Nephron (organoid): ENCODE measurements around the gene RNF181.

Source experiments
- H3K27ac Mint-ChIP-seq, 3 experiments: 2 replicates each; pipeline ENCODE4 v1.8.0; 2020; ENCODE audit warnings: mixed read lengths in 3 of 3, mild to moderate bottlenecking in 2 of 3, moderate library complexity in 1 of 3
- H3K27me3 Mint-ChIP-seq: 2 replicates; pipeline ENCODE4 v1.8.0; 2021; ENCODE audit warnings: low read depth, mild to moderate bottlenecking, moderate library complexity, mixed read lengths
- H3K36me3 Mint-ChIP-seq: 2 replicates; pipeline ENCODE4 v1.8.0; 2020; ENCODE audit warnings: low read depth, mixed read lengths
- H3K4me1 Mint-ChIP-seq: 2 replicates; pipeline ENCODE4 v1.8.0; 2020; ENCODE audit warnings: mixed read lengths
- H3K4me3 Mint-ChIP-seq, 3 experiments: 2 replicates each; pipeline ENCODE4 v1.8.0; 2020; ENCODE audit warnings: mild to moderate bottlenecking in 3 of 3, mixed read lengths in 3 of 3, moderate library complexity in 2 of 3
- H3K9me3 Mint-ChIP-seq: 2 replicates; pipeline ENCODE4 v1.8.0; 2020; ENCODE audit warnings: mixed read lengths
- TF ChIP-seq, protein P1 (sequence below), 3 experiments: fragments of 200-600 bp; sonication (generic); IDR thresholded peaks; one replicate each; pipeline ENCODE4 v1.5.0; 2021; ENCODE audit warnings: antibody characterized with exemption in 3 of 3; ENCODE audit not compliant: unreplicated experiment in 3 of 3

RNF181 gene

DNA sequence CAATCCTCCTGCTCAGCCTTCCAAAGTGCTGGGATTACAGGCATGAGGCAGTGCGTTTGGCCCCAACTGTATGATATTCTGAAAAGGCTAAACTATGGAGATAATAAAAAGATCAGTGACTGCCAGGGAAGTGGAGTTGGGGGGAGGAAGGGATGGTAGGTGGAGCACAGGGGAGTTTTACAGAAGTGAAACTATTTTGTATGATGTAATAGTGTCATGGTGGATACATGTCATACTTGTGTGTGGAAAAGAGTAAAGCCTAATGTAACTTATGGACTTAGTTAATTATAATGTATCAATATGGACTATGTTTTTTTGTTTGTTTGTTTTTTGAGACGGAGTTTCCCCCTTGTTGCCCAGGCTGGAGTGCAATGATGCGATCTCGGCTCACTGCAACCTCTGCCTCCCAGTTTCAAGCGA lies 31.4 kb upstream of the RNF181 start:
- TF ChIP-seq, protein P1, sequence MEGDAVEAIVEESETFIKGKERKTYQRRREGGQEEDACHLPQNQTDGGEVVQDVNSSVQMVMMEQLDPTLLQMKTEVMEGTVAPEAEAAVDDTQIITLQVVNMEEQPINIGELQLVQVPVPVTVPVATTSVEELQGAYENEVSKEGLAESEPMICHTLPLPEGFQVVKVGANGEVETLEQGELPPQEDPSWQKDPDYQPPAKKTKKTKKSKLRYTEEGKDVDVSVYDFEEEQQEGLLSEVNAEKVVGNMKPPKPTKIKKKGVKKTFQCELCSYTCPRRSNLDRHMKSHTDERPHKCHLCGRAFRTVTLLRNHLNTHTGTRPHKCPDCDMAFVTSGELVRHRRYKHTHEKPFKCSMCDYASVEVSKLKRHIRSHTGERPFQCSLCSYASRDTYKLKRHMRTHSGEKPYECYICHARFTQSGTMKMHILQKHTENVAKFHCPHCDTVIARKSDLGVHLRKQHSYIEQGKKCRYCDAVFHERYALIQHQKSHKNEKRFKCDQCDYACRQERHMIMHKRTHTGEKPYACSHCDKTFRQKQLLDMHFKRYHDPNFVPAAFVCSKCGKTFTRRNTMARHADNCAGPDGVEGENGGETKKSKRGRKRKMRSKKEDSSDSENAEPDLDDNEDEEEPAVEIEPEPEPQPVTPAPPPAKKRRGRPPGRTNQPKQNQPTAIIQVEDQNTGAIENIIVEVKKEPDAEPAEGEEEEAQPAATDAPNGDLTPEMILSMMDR (IDR thresholded peaks at IDR 0.05; ENCODE audit: unreplicated experiment in 3 of 3), result no peak
- H3K27ac Mint-ChIP-seq, result peak overlapping the region in 1 of 3 experiments; percentile 24
- peak overlapping the region; percentile 39 to 66 (median 46) for H3K4me3 Mint-ChIP-seq
- H3K9me3 Mint-ChIP-seq, result no peaks in the 10 kb centered on the region
- peaks cover 16% of the 10 kb centered on the region for H3K4me1 Mint-ChIP-seq
- no peaks in the 10 kb centered on the region for H3K36me3 Mint-ChIP-seq
- H3K27me3 Mint-ChIP-seq, result no peaks in the 10 kb centered on the region

DNA sequence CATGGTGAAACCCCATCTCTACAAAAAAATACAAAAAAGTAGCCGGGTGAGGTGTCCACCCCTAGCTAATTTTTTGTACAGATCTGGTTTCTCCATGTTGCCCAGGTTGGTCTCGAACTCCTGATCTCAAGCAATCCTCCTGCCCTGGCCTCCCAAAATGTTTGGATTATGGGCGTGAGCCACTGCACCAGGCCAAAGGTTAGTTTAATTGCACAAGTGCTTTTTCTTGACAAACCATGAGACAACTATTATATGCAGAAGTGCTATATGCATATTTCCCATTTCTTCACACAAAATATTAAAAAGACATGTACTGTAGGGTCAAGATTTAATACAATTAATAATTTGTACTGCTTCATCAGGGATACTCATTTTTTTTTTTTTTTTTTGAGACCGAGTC lies 29.3 kb upstream of the RNF181 start:
- TF ChIP-seq, protein P1 (IDR thresholded peaks at IDR 0.05; ENCODE audit: unreplicated experiment in 3 of 3), result no peak
- Mint-ChIP-seq H3K36me3 (no peaks in the 10 kb centered on the region), H3K4me1 (no peaks in the 10 kb centered on the region), H3K27ac (no peak overlapping the region), H3K4me3 (no peak overlapping the region), H3K9me3 (no peaks in the 10 kb centered on the region), H3K27me3 (peaks cover 7% of the 10 kb centered on the region)

DNA sequence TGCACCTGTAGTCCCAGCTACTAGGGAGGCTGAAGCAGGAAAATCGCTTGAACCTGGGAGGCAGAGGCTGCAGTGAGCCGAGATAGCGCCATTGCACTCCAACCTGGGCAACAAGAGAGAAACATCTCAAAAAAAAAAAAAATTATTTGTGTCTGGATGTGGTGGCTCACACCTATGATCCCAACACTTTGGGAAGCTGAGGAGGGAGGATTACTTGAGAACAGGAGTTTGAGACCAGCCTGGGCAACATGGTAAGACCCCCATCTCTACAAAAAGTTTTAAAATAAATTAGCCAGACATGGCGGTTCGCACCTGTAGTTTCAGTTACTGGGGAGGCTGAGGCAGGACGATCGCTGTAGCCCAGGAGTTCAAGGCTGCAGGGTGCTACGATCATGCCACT lies 19.8 kb upstream of the RNF181 start:
- H3K9me3 Mint-ChIP-seq, result no peaks in the 10 kb centered on the region
- no peaks in the 10 kb centered on the region for H3K36me3 Mint-ChIP-seq
- TF ChIP-seq, protein P1 (IDR thresholded peaks at IDR 0.05; ENCODE audit: unreplicated experiment in 3 of 3), result no peak

DNA sequence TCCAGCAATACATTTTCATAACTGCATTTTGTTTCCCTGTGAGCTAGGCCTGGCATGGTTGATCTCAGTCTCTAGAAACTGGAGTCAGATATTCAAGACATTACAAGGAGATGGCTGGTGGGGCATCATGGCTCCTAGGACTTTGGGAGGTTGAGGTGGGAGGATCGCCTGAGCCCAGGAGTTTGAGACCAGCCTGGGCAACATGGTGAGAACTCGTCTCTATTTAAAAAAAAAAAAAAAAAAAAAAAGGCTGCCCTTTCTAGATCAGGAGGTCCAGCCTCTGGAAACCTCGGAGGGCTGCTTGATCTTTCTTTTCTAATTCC lies 18.5 kb upstream of the RNF181 start:
- peak overlapping the region; percentile 68 to 83 (median 76) for H3K4me3 Mint-ChIP-seq
- H3K9me3 Mint-ChIP-seq, result no peaks in the 10 kb centered on the region
- no peaks in the 10 kb centered on the region for H3K27me3 Mint-ChIP-seq
- TF ChIP-seq, protein P1 (IDR thresholded peaks at IDR 0.05; ENCODE audit: unreplicated experiment in 3 of 3), result no peak
- peaks cover 44% of the 10 kb centered on the region for H3K4me1 Mint-ChIP-seq
- H3K27ac Mint-ChIP-seq, result peak overlapping the region; percentile 98 to 99 (median 98)
- H3K36me3 Mint-ChIP-seq, result peaks cover 5% of the 10 kb centered on the region

More for the DNA sequence above, 19.8 kb upstream of the RNF181 start:
- peaks cover 4% of the 10 kb centered on the region for H3K27me3 Mint-ChIP-seq
- no peak overlapping the region for H3K4me3 Mint-ChIP-seq
- H3K27ac Mint-ChIP-seq, result peak overlapping the region; percentile 92 to 99 (median 98)
- peaks cover 37% of the 10 kb centered on the region for H3K4me1 Mint-ChIP-seq

DNA sequence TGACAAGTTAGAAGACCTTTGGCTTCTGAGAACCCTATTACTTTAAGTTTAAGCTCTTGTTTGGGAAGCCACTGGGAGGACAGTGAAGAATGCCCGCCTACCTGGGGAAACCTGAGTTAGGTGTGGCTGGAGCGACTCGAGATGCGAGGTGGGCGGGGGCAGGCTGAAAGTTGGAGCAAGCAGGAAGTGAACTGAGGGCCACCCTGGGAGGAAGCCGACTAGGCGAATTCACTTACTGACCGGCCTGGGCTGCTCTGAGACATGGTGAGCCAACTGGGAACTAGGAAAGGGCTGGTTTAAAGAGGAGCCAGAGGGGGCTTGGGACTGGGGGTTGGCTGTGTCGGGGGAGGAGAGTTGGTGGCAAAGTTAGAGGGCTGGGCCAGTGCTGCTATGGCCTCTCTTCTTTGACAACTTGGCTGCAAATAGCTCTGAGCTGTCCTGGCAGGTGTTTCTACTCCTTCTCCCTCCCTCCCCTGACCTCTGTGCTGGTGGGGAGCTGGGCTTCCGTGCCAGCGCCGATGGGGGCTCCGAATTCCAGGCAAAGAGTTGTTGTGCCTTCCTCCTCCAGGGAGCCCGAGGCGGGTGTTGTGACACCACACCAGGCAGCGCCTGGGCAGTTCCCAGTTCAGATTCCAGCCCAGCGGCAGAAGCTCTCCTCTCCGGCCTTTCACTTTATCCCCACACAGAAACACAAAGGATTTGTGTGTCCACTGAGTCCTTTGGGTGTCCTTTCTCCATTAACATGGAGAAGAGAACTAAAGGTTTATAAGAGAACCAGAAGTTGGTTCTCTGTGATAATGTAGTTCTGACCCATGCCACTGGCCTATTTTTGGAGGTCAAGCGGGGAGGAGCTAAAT lies 17.9 kb upstream of the RNF181 start, which contains the start of gene VAMP8:
Gene VAMP8 (plus strand): TSS at position 201 of the 857 bp plus-strand sequence. CDS start 61 bp downstream, at position 262.
- Mint-ChIP-seq H3K9me3 (no peaks in the 10 kb centered on the region), H3K27me3 (no peaks in the 10 kb centered on the region), H3K4me3 (peak within 1 kb of the TSS; percentile 68 to 83 (median 76)), H3K36me3 (peaks cover 5% of the 10 kb centered on the region), H3K27ac (peak within 1 kb of the TSS; percentile 98 to 99 (median 98)), H3K4me1 (peaks cover 44% of the 10 kb centered on the region)
- TF ChIP-seq, protein P1 (IDR thresholded peaks at IDR 0.05; ENCODE audit: unreplicated experiment in 3 of 3), result no peak
